Brain microvascular endothelial cell (primary cell): ENCODE results near the gene MDFI.
"Not testable (repeated sequence)": the region's sequence is repeated elsewhere in the genome, so short reads cannot be mapped to it uniquely, and the experiment has no call there.

Experiments
- DNase-seq: peaks from one replicate; pipeline ENCODE4 v3.0.0-alpha.2; 2020
- H3K27ac ChIP-seq: fragments of 250-450 bp; sonication (Bioruptor Pico); 2 replicates; pipeline ENCODE4 v1.5.1; 2020; ENCODE audit warnings: mild to moderate bottlenecking, moderate library complexity
- H3K27me3 ChIP-seq: fragments of 250-450 bp; sonication (Bioruptor Pico); replicated peaks from 2 replicates; pipeline ENCODE4 v1.5.1; 2020; ENCODE audit warnings: mild to moderate bottlenecking
- H3K36me3 ChIP-seq: fragments of 250-450 bp; sonication (Bioruptor Pico); replicated peaks from 2 replicates; pipeline ENCODE4 v1.5.1; 2020; ENCODE audit warnings: mild to moderate bottlenecking
- H3K4me3 ChIP-seq: 2 replicates; pipeline ENCODE4 v1.5.1; 2011; ENCODE audit warnings: low read depth, mild to moderate bottlenecking, control low read depth, low read length, moderate library complexity
- CTCF ChIP-seq: IDR thresholded peaks from 2 replicates; pipeline ENCODE4 v1.5.1; 2011; ENCODE audit warnings: low read depth, mild to moderate bottlenecking, moderate library complexity, low read length, control low read depth, inconsistent platforms; ENCODE audit errors: missing control alignments
- in situ Hi-C: cut with HindIII; loops from 2 replicates; pipeline ENCODE4 v1.10.0; 2017; ENCODE audit warnings: low sequenced_read_pairs, low pct_ligation_motif_present

The MDFI gene

DNA sequence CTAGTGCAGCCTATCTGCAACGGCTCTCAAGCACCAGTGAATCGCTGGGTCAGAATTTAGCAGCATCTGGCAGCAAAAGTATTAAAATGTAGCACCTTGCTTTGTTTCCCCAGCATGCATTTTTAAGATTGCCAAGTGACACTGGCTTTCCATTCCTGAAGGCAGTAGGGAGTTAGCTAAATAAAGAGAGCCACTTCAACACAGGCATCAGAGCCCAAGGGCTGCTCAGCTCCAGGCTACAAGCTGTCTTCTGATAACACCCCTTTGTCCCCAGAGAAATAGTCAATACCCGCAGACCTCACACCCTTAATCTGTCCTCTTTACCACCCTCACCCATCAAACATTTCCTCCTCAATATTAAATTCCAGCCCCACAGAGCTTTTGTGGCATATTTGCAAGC lies 19.7 kb upstream of the MDFI start:
- TF ChIP-seq CTCF = no peak
- no peak overlapping the region for H3K4me3 ChIP-seq
- no peaks in the 10 kb centered on the region for H3K27me3 ChIP-seq
- no peaks in the 10 kb centered on the region for H3K36me3 ChIP-seq
- in situ Hi-C loops = no loop called here
- no peak for DNase-seq
- no peak overlapping the region for H3K27ac ChIP-seq

- in situ Hi-C loops = not testable (repeated sequence)
Observed at GRCh38 chr6:41619193-41619592, 19.1 kb upstream of the MDFI start.

GRCh38 chr6:41621367-41621766 lies 16.9 kb upstream of the MDFI start:
- DNase-seq = no peak
- Histone ChIP-seq H3K36me3 (no peaks in the 10 kb centered on the region), H3K4me3 (no peak overlapping the region), H3K27me3 (no peaks in the 10 kb centered on the region), H3K27ac (no peak overlapping the region)
- no peak for TF ChIP-seq CTCF
- in situ Hi-C loops = no loop called here

More at GRCh38 chr6:41619193-41619592, 19.1 kb upstream of the MDFI start:
- not testable (repeated sequence) for H3K36me3 ChIP-seq, H3K4me3 ChIP-seq, DNase-seq, H3K27ac ChIP-seq, H3K27me3 ChIP-seq

- in situ Hi-C loops = no loop called here
- no peaks in the 10 kb centered on the region for H3K36me3 ChIP-seq
- no peak overlapping the region for H3K27ac ChIP-seq
- TF ChIP-seq CTCF = no peak
- DNase-seq = no peak
- H3K27me3 ChIP-seq = no peaks in the 10 kb centered on the region
- H3K4me3 ChIP-seq = no peak overlapping the region
Observed at GRCh38 chr6:41621802-41622201, 16.5 kb upstream of the MDFI start.

DNA sequence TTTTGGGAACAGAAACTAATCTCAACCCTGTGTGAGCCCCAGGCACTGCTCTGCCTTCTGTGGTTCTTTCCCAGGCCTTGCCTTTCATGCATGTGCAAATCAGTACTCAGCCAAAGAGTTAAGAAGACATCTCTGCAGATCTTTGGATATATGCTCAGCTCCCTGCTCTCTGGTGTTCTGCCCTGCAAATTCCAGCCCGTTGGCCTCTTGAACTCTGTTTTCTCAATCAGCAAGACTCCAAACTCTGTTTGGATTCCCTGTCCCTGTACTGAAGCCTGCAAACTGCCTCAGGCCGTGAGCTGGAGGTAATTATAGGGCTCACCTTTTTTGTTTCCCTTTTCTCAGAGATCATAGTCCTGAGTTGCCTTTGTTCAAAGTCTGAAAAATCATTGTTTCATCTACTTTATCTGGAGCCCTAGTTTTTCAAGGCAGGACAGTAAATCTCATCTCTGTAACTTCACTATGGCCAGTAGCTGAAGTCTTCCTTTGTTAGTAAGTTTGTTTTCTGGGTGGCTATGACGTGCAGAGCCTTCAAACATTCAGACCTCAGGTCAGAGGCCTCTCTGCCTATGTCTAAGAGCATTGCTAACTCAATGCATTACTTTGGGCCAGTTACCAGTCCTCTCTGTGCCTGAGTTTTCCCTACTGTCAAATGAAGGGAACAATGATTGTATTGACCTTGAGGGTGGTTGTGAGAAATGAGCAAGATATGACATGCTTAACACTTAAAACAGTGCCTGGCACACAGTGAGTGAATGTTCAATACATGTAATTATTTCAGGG lies 15.9 kb upstream of the MDFI start:
- Histone ChIP-seq H3K27me3 (no peaks in the 10 kb centered on the region), H3K36me3 (no peaks in the 10 kb centered on the region), H3K4me3 (no peak overlapping the region), H3K27ac (no peak overlapping the region)
- no peak for DNase-seq
- in situ Hi-C loops = no loop called here
- TF ChIP-seq CTCF = no peak

GRCh38 chr6:41623330-41623729 lies 14.9 kb upstream of the MDFI start:
- H3K27me3 ChIP-seq = no peaks in the 10 kb centered on the region
- TF ChIP-seq CTCF = no peak
- H3K27ac ChIP-seq = no peak overlapping the region
- no peak for DNase-seq
- in situ Hi-C loops = no loop called here
- H3K4me3 ChIP-seq = no peak overlapping the region
- no peaks in the 10 kb centered on the region for H3K36me3 ChIP-seq
